ENCODE data around the gene KLF16.

KLF16 gene

DNA sequence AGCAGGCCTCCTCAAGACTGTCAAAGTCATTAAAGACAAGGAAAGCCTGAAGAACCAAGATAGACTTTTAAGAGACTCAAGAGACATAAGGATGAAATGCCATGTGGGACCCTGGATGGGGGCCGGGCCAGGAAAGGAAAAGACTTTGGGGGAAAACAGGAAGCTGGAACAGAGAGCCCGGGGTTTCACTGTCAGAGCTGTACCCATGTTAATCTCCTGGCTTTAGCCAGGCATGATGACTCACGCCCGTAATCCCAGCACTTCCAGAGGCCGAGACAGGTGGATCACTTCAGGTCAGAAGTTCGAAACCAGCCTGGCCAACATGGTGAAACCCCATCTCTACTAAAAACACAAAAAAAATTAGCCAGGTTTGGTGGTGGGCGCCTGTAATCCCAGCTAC, 5.6 kb upstream of the KLF16 start:
- ATAC-seq = no peak
- no peak for TF ChIP-seq CREB5 (CRISPR knock-in tag; IDR thresholded peaks at IDR 0.05; ENCODE audit: low read depth)
- no peak for TF ChIP-seq OSR1 (CRISPR knock-in tag; IDR thresholded peaks at IDR 0.05)
- no peak for TF ChIP-seq BACH2 (CRISPR knock-in tag; IDR thresholded peaks at IDR 0.05; ENCODE audit: borderline replicate concordance)
- no peak for TF ChIP-seq ISL1 (CRISPR knock-in tag; IDR thresholded peaks at IDR 0.05)
- TF ChIP-seq ARNTL (CRISPR knock-in tag; IDR thresholded peaks at IDR 0.05; ENCODE audit: borderline replicate concordance, low read depth) = no peak
- TF ChIP-seq GLIS3 (CRISPR knock-in tag; IDR thresholded peaks at IDR 0.05) = no peak
- no peak for TF ChIP-seq TSHZ2 (CRISPR knock-in tag; IDR thresholded peaks at IDR 0.05)
- TF ChIP-seq ZNF70 (CRISPR knock-in tag; IDR thresholded peaks at IDR 0.05) = no peak
- TF ChIP-seq PATZ1 (CRISPR knock-in tag; IDR thresholded peaks at IDR 0.05; ENCODE audit: borderline replicate concordance) = no peak
- no peak for TF ChIP-seq ZNF8 (CRISPR knock-in tag; IDR thresholded peaks at IDR 0.05)

DNA sequence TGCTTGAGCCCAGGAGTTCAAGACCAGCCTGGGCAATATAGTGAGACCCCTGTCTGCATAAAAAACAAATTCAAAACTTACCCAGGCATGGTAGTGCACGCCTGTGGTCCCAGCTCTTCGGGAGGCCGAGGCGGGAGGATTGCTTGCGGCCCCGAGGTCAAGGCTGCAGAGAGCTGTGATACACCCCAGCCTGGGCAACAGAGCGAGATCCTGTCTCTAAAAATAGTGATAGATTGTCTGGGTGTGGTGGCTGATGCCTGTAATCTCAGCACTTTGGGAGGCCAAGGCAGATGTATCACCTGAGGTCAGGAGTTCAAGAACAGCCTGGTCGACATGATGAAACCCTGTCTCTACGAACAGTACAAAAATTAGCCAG, 4.0 kb upstream of the KLF16 start:
- no peak for ATAC-seq
- no peak for TF ChIP-seq GLIS3 (CRISPR knock-in tag; IDR thresholded peaks at IDR 0.05)
- no peak for TF ChIP-seq ZNF8 (CRISPR knock-in tag; IDR thresholded peaks at IDR 0.05)
- TF ChIP-seq, protein P1, sequence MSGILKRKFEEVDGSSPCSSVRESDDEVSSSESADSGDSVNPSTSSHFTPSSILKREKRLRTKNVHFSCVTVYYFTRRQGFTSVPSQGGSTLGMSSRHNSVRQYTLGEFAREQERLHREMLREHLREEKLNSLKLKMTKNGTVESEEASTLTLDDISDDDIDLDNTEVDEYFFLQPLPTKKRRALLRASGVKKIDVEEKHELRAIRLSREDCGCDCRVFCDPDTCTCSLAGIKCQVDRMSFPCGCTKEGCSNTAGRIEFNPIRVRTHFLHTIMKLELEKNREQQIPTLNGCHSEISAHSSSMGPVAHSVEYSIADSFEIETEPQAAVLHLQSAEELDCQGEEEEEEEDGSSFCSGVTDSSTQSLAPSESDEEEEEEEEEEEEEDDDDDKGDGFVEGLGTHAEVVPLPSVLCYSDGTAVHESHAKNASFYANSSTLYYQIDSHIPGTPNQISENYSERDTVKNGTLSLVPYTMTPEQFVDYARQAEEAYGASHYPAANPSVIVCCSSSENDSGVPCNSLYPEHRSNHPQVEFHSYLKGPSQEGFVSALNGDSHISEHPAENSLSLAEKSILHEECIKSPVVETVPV (CRISPR knock-in tag; IDR thresholded peaks at IDR 0.05) = no peak
- TF ChIP-seq, protein P2, sequence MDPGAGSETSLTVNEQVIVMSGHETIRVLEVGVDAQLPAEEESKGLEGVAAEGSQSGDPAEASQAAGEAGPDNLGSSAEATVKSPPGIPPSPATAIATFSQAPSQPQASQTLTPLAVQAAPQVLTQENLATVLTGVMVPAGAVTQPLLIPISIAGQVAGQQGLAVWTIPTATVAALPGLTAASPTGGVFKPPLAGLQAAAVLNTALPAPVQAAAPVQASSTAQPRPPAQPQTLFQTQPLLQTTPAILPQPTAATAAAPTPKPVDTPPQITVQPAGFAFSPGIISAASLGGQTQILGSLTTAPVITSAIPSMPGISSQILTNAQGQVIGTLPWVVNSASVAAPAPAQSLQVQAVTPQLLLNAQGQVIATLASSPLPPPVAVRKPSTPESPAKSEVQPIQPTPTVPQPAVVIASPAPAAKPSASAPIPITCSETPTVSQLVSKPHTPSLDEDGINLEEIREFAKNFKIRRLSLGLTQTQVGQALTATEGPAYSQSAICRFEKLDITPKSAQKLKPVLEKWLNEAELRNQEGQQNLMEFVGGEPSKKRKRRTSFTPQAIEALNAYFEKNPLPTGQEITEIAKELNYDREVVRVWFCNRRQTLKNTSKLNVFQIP (CRISPR knock-in tag; IDR thresholded peaks at IDR 0.05; ENCODE audit: borderline replicate concordance, low read depth) = no peak
- no peak for TF ChIP-seq ESRRG (CRISPR knock-in tag; IDR thresholded peaks at IDR 0.05)
- TF ChIP-seq TSHZ2 (CRISPR knock-in tag; IDR thresholded peaks at IDR 0.05) = no peak
- TF ChIP-seq ISL1 (CRISPR knock-in tag; IDR thresholded peaks at IDR 0.05) = no peak
- TF ChIP-seq ZNF565 (CRISPR knock-in tag; conservative IDR thresholded peaks at IDR 0.05; ENCODE audit: low read depth) = no peak
- TF ChIP-seq BACH2 (CRISPR knock-in tag; IDR thresholded peaks at IDR 0.05; ENCODE audit: borderline replicate concordance) = no peak
- TF ChIP-seq CSDC2 (CRISPR knock-in tag; IDR thresholded peaks at IDR 0.05) = no peak
- TF ChIP-seq ZFP30 (CRISPR knock-in tag; IDR thresholded peaks at IDR 0.05) = no peak
- TF ChIP-seq TOX (CRISPR knock-in tag; IDR thresholded peaks at IDR 0.05; ENCODE audit: borderline replicate concordance) = no peak
- TF ChIP-seq CREB5 (CRISPR knock-in tag; IDR thresholded peaks at IDR 0.05; ENCODE audit: low read depth) = no peak
- no peak for TF ChIP-seq ZC3H10 (CRISPR knock-in tag; IDR thresholded peaks at IDR 0.05)
- no peak for TF ChIP-seq ZFP3 (CRISPR knock-in tag; IDR thresholded peaks at IDR 0.05)
